Stimulated activated CD4-positive, alpha-beta T cell treated with anti-CD3 and anti-CD28 coated beads, Interleukin-2, amount 100 ng/mL, for 48 hours (primary cell): ENCODE data around the gene CALY.

Experiments
- DNase-seq, 2 donors: peaks; one replicate each; pipeline ENCODE4 v3.0.0-alpha.2; 2020

Gene CALY

GRCh38 chr10:133350283-133350949 lies 13.7 kb upstream of the CALY start:
- DNase-seq: no peak

GRCh38 chr10:133349577-133350011 lies 12.9 kb upstream of the CALY start:
- DNase-seq: no peak

- DNase-seq: no peak
These were observed 12.5 kb upstream of the CALY start for GRCh38 chr10:133349160-133349568.

GRCh38 chr10:133347710-133348517 lies 11.2 kb upstream of the CALY start:
- no peak for DNase-seq

GRCh38 chr10:133346413-133346812 lies 9.7 kb upstream of the CALY start:
- DNase-seq: no peak

- no peak for DNase-seq
These were observed 7.5 kb upstream of the CALY start for GRCh38 chr10:133344236-133344635.

- no peak for DNase-seq
These were observed 6.9 kb upstream of the CALY start for GRCh38 chr10:133343558-133343957.

- DNase-seq: no peak
These were observed 6.2 kb upstream of the CALY start for GRCh38 chr10:133342942-133343341.

GRCh38 chr10:133341983-133342382 lies 5.3 kb upstream of the CALY start:
- no peak for DNase-seq

GRCh38 chr10:133339708-133340380 lies 3.1 kb upstream of the CALY start:
- no peak for DNase-seq

- no peak for DNase-seq
These were observed 1.7 kb upstream of the CALY start for GRCh38 chr10:133338080-133339071.

- DNase-seq: no peak
These were observed 652 bp upstream of the CALY start for GRCh38 chr10:133337370-133337725.

- no peak for DNase-seq
These were observed 549 bp downstream of the CALY start for GRCh38 chr10:133336118-133336576.

GRCh38 chr10:133335246-133336117 lies 1.2 kb downstream of the CALY start:
- DNase-seq: peak; percentile 57 to 66

GRCh38 chr10:133334503-133335245 lies 2.0 kb downstream of the CALY start:
- DNase-seq: no peak

GRCh38 chr10:133332936-133333699 lies 3.6 kb downstream of the CALY start:
- no peak for DNase-seq

- peak; percentile 89 to 92 for DNase-seq
These were observed 7.0 kb downstream of the CALY start for GRCh38 chr10:133329491-133330202.

- no peak for DNase-seq
These were observed 8.0 kb downstream of the CALY start for GRCh38 chr10:133328358-133329343.
